GM10248 (cell line): Measurements from ENCODE around the gene PLEKHO2.
A peak's percentile ranks its signal among the peaks of the same experiment; 100 is the strongest.

Experiments
- CTCF ChIA-PET: fragments of 300-600 bp; sonication (Branson Sonifier 250); formaldehyde crosslinking; extraction: SDS; loops from one replicate; lab custom pipeline; 2021; ENCODE audit warnings: antibody characterized with exemption; lab: Yijun Ruan, JAX
- POLR2A ChIA-PET: fragments of 350-650 bp; sonication (Branson Sonifier 250); formaldehyde crosslinking; extraction: SDS; loops from one replicate; lab custom pipeline; 2020; ENCODE audit warnings: antibody characterized with exemption; lab: Yijun Ruan, JAX
- DNase-seq: peaks from one replicate; pipeline ENCODE4 v3.0.0; 2012; ENCODE audit errors: extremely low spot score
- CTCF ChIP-seq: IDR thresholded peaks from 2 replicates; pipeline ENCODE4 v1.5.1; 2012; ENCODE audit warnings: mild to moderate bottlenecking, low read depth; ENCODE audit errors: extremely low read depth, missing control alignments, control extremely low read depth

PLEKHO2 gene

GRCh38 chr15:64892847-64893403 lies 51.2 kb downstream of the PLEKHO2 start:
- CTCF ChIA-PET = interaction anchor here (1.0 to 5.9 kb wide), 8 partner anchors 11 to 84 kb away, joined by 3 to 50 read pairs (median 5); no protein-coding TSS in a partner anchor
- DNase-seq = no peak
- no peak for TF ChIP-seq CTCF
- POLR2A ChIA-PET = interaction anchor here (0.6 to 3.7 kb wide), 11 partner anchors 9 to 412 kb away, joined by 3 to 24 read pairs (median 9); partner anchors contain the start of genes PIF1 and RNU5B-1

- no peak for TF ChIP-seq CTCF
- ChIA-PET CTCF (interaction anchor here (0.6 to 5.9 kb wide), 19 partner anchors 11 to 166 kb away, joined by 3 to 50 read pairs (median 4); partner anchors contain the start of genes PIF1 and PLEKHO2), POLR2A (interaction anchor here (0.9 to 3.7 kb wide), 12 partner anchors 10 to 412 kb away, joined by 3 to 24 read pairs (median 8); partner anchors contain the start of genes PIF1 and RNU5B-1)
- DNase-seq = peak; percentile 94
Observed at GRCh38 chr15:64893481-64894394, 52.0 kb downstream of the PLEKHO2 start.

DNA sequence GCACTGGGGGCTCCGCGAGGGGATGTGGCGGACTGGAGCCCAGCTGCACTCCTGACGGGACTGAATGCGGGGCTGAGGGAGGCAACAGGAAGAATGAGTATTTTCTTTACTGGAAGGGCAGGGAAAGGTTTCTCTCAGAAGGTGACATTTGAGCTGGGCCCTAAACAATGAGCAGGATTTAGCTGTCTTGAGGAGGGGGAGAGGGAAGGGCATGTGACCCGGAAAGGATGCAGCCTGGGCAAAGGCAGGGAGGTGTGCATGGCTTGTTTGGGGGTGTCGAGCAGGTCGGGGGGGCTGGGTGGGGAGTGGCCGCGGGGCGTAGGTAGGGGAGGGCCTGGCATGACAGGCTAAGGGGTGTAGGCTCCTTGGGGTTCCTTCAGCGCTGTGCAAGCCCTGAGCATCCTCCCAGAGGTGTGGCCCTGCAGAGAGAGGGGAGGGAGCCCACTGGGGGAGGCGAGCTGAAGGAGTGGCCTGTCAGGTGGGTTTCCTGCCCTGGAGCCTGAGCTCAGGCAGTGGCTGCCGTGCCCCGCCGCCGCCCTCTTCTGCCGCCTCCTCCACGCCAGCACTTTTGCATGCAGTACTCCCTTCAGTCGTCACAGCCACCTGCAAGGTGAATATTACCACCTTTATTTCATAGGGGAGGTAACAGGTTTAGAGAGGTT lies 52.8 kb downstream of the PLEKHO2 start:
- CTCF ChIA-PET = interaction anchor here (0.6 to 5.9 kb wide), 24 partner anchors 11 to 167 kb away, joined by 3 to 50 read pairs (median 4); partner anchors contain the start of genes PIF1 and PLEKHO2
- no peak for TF ChIP-seq CTCF
- DNase-seq = peak; percentile 78
- POLR2A ChIA-PET = interaction anchor here (0.9 to 3.7 kb wide), 13 partner anchors 11 to 411 kb away, joined by 3 to 24 read pairs (median 8); partner anchors contain the start of genes PIF1 and RNU5B-1

GRCh38 chr15:64895285-64896065 lies 53.8 kb downstream of the PLEKHO2 start:
- peak; percentile 67 for DNase-seq
- no peak for TF ChIP-seq CTCF
- POLR2A ChIA-PET = interaction anchor here (0.6 to 3.7 kb wide), 5 partner anchors 31 to 84 kb away, joined by 3 to 24 read pairs (median 9); no protein-coding TSS in a partner anchor
- CTCF ChIA-PET = interaction anchor here (0.9 to 5.9 kb wide), 13 partner anchors 10 to 166 kb away, joined by 3 to 50 read pairs (median 4); partner anchors contain the start of gene PIF1

DNA sequence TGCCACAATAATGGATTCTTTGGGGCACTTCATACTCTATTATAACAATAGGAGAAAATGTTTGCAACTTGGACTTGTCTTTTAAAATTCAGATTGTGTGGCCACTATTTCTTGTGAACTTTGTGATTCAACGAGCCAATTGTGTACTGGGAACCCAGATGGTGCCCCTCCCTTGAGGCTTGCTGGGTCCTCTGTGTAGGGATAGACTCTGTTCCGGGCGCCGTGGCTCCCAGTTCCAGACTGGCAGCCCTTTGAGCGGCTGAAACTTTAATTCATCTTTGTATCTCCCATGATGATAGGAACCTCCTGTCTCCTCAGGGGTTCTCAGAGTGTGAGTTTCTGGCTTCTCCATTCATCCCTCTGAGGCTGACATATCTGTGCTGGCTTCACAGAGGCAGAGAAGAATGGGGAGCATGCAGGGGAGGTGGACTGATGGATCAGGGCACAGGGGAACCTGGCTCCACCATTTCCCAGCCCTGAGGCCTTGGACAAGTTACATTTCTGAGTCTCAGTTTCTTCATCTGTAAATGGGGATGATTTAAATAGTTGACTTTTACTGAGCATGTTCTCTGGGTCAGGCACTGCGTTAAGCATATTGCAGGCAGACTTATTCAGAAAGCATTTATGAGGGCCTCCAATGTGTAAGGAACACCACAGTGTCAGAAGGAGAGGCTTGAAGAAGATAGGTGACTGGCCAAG lies 54.8 kb downstream of the PLEKHO2 start:
- TF ChIP-seq CTCF = no peak
- ChIA-PET CTCF (interaction anchor here (2.4 to 5.9 kb wide), 3 partner anchors 9 to 51 kb away, joined by 6 to 50 read pairs (median 30); no protein-coding TSS in a partner anchor), POLR2A (interaction anchor here (0.6 kb wide), 1 partner anchor 33 kb away, joined by 3 read pairs; no protein-coding TSS in a partner anchor)
- DNase-seq = no peak
